PFSK-1 (cell line): Measurements from ENCODE around the gene IL9.

Source experiments
- FOXP2 ChIP-seq: optimal IDR thresholded peaks from 2 replicates; pipeline ENCODE3; 2011; ENCODE audit warnings: borderline replicate concordance, control low read depth, inconsistent platforms; ENCODE audit not compliant: insufficient read depth; ENCODE audit errors: extremely low read length, extremely low read depth
- POLR2AphosphoS5 ChIP-seq: IDR thresholded peaks from 2 replicates; pipeline ENCODE4 v1.6.1; 2012; ENCODE audit warnings: low read depth, mild to moderate bottlenecking, control low read depth, low read length, moderate library complexity
- REST ChIP-seq, 2 experiments: IDR thresholded peaks; 2 replicates each; pipeline versions ENCODE4 v1.6.1 to v1.8.0; 2011 to 2012; ENCODE audit warnings: low read depth in 2 of 2, low read length in 2 of 2, control low read depth in 1 of 2, inconsistent platforms in 1 of 2, mild to moderate bottlenecking in 1 of 2, moderate library complexity in 1 of 2; ENCODE audit not compliant: insufficient read depth in 1 of 2
- SIN3A ChIP-seq: IDR thresholded peaks from 2 replicates; pipeline ENCODE4 v1.6.1; 2012; ENCODE audit warnings: mild to moderate bottlenecking, low read length, moderate library complexity, borderline replicate concordance; ENCODE audit not compliant: insufficient read depth
- TAF1 ChIP-seq: IDR thresholded peaks from 2 replicates; pipeline ENCODE4 v1.6.1; 2012; ENCODE audit warnings: low read length, control low read depth, borderline replicate concordance; ENCODE audit not compliant: insufficient read depth

IL9 gene

GRCh38 chr5:135864503-135865435, 30.9 kb downstream of the IL9 start:
- TF ChIP-seq FOXP2 = no peak

GRCh38 chr5:135862744-135863143, 32.9 kb downstream of the IL9 start:
- TF ChIP-seq FOXP2 (no peak), POLR2AphosphoS5 (no peak), SIN3A (no peak), REST (IDR thresholded peaks at IDR 0.05; ENCODE audit: insufficient read depth in 1 of 2, low read depth in 2 of 2, low read length in 2 of 2) (no peak), TAF1 (no peak)

GRCh38 chr5:135862086-135862485, 33.6 kb downstream of the IL9 start:
- TF ChIP-seq REST (IDR thresholded peaks at IDR 0.05; ENCODE audit: insufficient read depth in 1 of 2, low read depth in 2 of 2, low read length in 2 of 2) (no peak), FOXP2 (no peak), TAF1 (no peak), POLR2AphosphoS5 (no peak), SIN3A (no peak)

GRCh38 chr5:135861641-135862040, 34.0 kb downstream of the IL9 start:
- no peak for TF ChIP-seq FOXP2
- TF ChIP-seq REST (IDR thresholded peaks at IDR 0.05; ENCODE audit: insufficient read depth in 1 of 2, low read depth in 2 of 2, low read length in 2 of 2) = no peak
- TF ChIP-seq TAF1 = no peak
- TF ChIP-seq POLR2AphosphoS5 = no peak
- no peak for TF ChIP-seq SIN3A

GRCh38 chr5:135859641-135860040, 36.0 kb downstream of the IL9 start:
- TF ChIP-seq REST (IDR thresholded peaks at IDR 0.05; ENCODE audit: insufficient read depth in 1 of 2, low read depth in 2 of 2, low read length in 2 of 2) (no peak), FOXP2 (no peak), POLR2AphosphoS5 (no peak), TAF1 (no peak), SIN3A (no peak)
